H1 (cell line): ENCODE data around the gene ARHGEF7. TPM values are rescaled to one million over a fixed set of nuclear protein-coding genes. Genes with fewer than 3 reads are reported as not detected.

ENCODE experiments used
- CTCF ChIA-PET: fragments of 300-600 bp; sonication (Branson Sonifier 250); formaldehyde crosslinking; loops from one replicate; lab custom pipeline; 2021; ENCODE audit not compliant: partially characterized antibody; lab: Charles Lee
- POLR2A ChIA-PET: fragments of 300-600 bp; sonication (Branson Sonifier 250); formaldehyde crosslinking; loops from one replicate; lab custom pipeline; 2021; ENCODE audit warnings: inconsistent platforms; ENCODE audit not compliant: partially characterized antibody; lab: Charles Lee
- DNase-seq, 2 experiments: peaks; one replicate each; pipeline versions ENCODE4 v3.0.0 to v3.0.0-alpha.2; 2010 to 2022; ENCODE audit warnings: low spot score in 2 of 2, low read depth in 1 of 2, mixed read lengths in 1 of 2
- FAIRE-seq: peaks from 2 replicates; lab custom pipeline; 2011; peaks lifted over from hg19 to GRCh38; lab: Jason Lieb, UNC
- H2AFZ ChIP-seq: 2 replicates; pipeline ENCODE4 v1.8.1; 2012; ENCODE audit warnings: low read length, inconsistent platforms
- H2AK5ac ChIP-seq: 2 replicates; pipeline ENCODE4 v1.6.1; 2013; ENCODE audit warnings: low read depth, low read length
- H2BK120ac ChIP-seq: replicated peaks from 2 replicates; pipeline ENCODE3; 2013; ENCODE audit warnings: low read depth, low read length, inconsistent platforms
- H2BK12ac ChIP-seq: 2 replicates; pipeline ENCODE4 v1.6.1; 2013; ENCODE audit warnings: low read depth, low read length
- H2BK15ac ChIP-seq: 2 replicates; pipeline ENCODE4 v1.6.1; 2013; ENCODE audit warnings: low read length
- H2BK20ac ChIP-seq: 2 replicates; pipeline ENCODE4 v1.6.1; 2013; ENCODE audit warnings: low read length
- H2BK5ac ChIP-seq: 2 replicates; pipeline ENCODE4 v1.6.1; 2013; ENCODE audit warnings: low read depth, low read length
- H3K14ac ChIP-seq: 2 replicates; pipeline ENCODE4 v1.6.1; 2013; ENCODE audit warnings: inconsistent platforms; ENCODE audit not compliant: insufficient read length
- H3K18ac ChIP-seq: 2 replicates; pipeline ENCODE4 v1.6.1; 2013; ENCODE audit warnings: low read length; ENCODE audit errors: extremely low read depth
- H3K23ac ChIP-seq: 2 replicates; pipeline ENCODE4 v1.6.1; 2013; ENCODE audit warnings: inconsistent platforms; ENCODE audit not compliant: insufficient read length
- H3K23me2 ChIP-seq: 2 replicates; pipeline ENCODE4 v1.6.1; 2013; ENCODE audit warnings: low read depth, low read length
- H3K27ac ChIP-seq: 2 replicates; pipeline ENCODE4 v1.6.1; 2011; ENCODE audit warnings: low read depth, low read length, inconsistent platforms
- H3K27me3 ChIP-seq, 4 experiments: replicated peaks in 1 of 4; 1 replicate in 1 of 4; 2 replicates in 3 of 4; pipeline versions ENCODE4 v1.6.1 to v1.8.1; 2011 to 2013; ENCODE audit warnings: low read length in 3 of 4, mild to moderate bottlenecking in 3 of 4, inconsistent platforms in 2 of 4, mixed read lengths in 2 of 4, moderate library complexity in 1 of 4; ENCODE audit not compliant: control insufficient read depth in 3 of 4, insufficient read depth in 3 of 4; ENCODE audit errors: extremely low read depth in 1 of 4
- H3K36me3 ChIP-seq, 4 experiments: 2 replicates each; pipeline versions ENCODE4 v1.6.1 to v1.8.1; 2011 to 2013; ENCODE audit warnings: mild to moderate bottlenecking in 4 of 4, low read length in 3 of 4, moderate library complexity in 2 of 4, control low read depth in 1 of 4, inconsistent platforms in 1 of 4; ENCODE audit not compliant: insufficient read depth in 4 of 4, control insufficient read depth in 2 of 4
- H3K4ac ChIP-seq: replicated peaks from 2 replicates; pipeline ENCODE3; 2013; ENCODE audit warnings: low read length, low read depth, mixed read lengths, inconsistent platforms; ENCODE audit not compliant: insufficient read length
- H3K4me1 ChIP-seq, 4 experiments: replicated peaks in 1 of 4; 1 replicate in 1 of 4; 2 replicates in 3 of 4; pipeline versions ENCODE4 v1.6.1 to v1.8.1; 2011 to 2013; ENCODE audit warnings: low read length in 3 of 4, inconsistent platforms in 2 of 4, mixed read lengths in 1 of 4; ENCODE audit not compliant: insufficient read depth in 4 of 4, control insufficient read depth in 3 of 4
- H3K4me2 ChIP-seq, 2 experiments: 2 replicates each; pipeline versions ENCODE4 v1.6.1 to v1.8.1; 2011 to 2013; ENCODE audit warnings: low read depth in 2 of 2, low read length in 2 of 2, control low read depth in 1 of 2, inconsistent platforms in 1 of 2, mild to moderate bottlenecking in 1 of 2; ENCODE audit not compliant: insufficient read depth in 1 of 2
- H3K4me3 ChIP-seq, 4 experiments: fragments of 200-600, 300-600 bp in 1 of 4; sonication (generic), shearing (Covaris generic), sonication (Bioruptor Twin) in 1 of 4; 2 replicates each; pipeline versions ENCODE4 v1.5.1 to v1.8.1; 2011 to 2016; ENCODE audit warnings: low read length in 4 of 4, low read depth in 3 of 4, control low read depth in 2 of 4, inconsistent platforms in 2 of 4, mild to moderate bottlenecking in 2 of 4, mixed read lengths in 1 of 4, moderate library complexity in 1 of 4; ENCODE audit not compliant: insufficient read depth in 2 of 4; ENCODE audit errors: extremely low read depth in 1 of 4
- H3K56ac ChIP-seq: replicated peaks from 2 replicates; pipeline ENCODE3; 2013; ENCODE audit warnings: low read depth, mild to moderate bottlenecking, mixed read lengths, low read length, inconsistent platforms; ENCODE audit not compliant: insufficient read length
- H3K79me1 ChIP-seq: 2 replicates; pipeline ENCODE4 v1.6.1; 2013; ENCODE audit warnings: low read depth, low read length, control low read depth
- H3K79me2 ChIP-seq, 2 experiments: 2 replicates each; pipeline versions ENCODE4 v1.6.1 to v1.8.1; 2012 to 2013; ENCODE audit warnings: low read length in 2 of 2, mild to moderate bottlenecking in 2 of 2, inconsistent platforms in 1 of 2; ENCODE audit not compliant: insufficient read depth in 2 of 2, control insufficient read depth in 1 of 2
- H3K9ac ChIP-seq, 4 experiments: replicated peaks in 1 of 4; 1 replicate in 1 of 4; 2 replicates in 3 of 4; pipeline versions ENCODE4 v1.6.1 to v1.8.1; 2011 to 2013; ENCODE audit warnings: low read depth in 3 of 4, low read length in 3 of 4, control low read depth in 2 of 4, mild to moderate bottlenecking in 2 of 4, moderate library complexity in 2 of 4, inconsistent platforms in 1 of 4; ENCODE audit errors: extremely low read depth in 1 of 4
- H3K9me3 ChIP-seq, 2 experiments: 2 replicates each; pipeline versions ENCODE4 v1.6.1 to v1.8.1; 2012 to 2013; ENCODE audit warnings: mild to moderate bottlenecking in 2 of 2, moderate library complexity in 2 of 2, control low read depth in 1 of 2, inconsistent platforms in 1 of 2, low read depth in 1 of 2, low read length in 1 of 2, mixed read lengths in 1 of 2; ENCODE audit not compliant: insufficient read depth in 2 of 2
- H4K20me1 ChIP-seq, 2 experiments: replicated peaks in 1 of 2; 2 replicates each; pipeline versions ENCODE3 to v1.8.1; 2011 to 2013; ENCODE audit warnings: inconsistent platforms in 2 of 2, low read length in 2 of 2, mild to moderate bottlenecking in 1 of 2; ENCODE audit not compliant: insufficient read depth in 2 of 2, control insufficient read depth in 1 of 2
- H4K5ac ChIP-seq: 2 replicates; pipeline ENCODE4 v1.6.1; 2013; ENCODE audit warnings: low read length, low read depth, mixed read lengths, inconsistent platforms; ENCODE audit not compliant: insufficient read length
- H4K8ac ChIP-seq: 2 replicates; pipeline ENCODE4 v1.8.0; 2013; ENCODE audit warnings: mild to moderate bottlenecking, moderate library complexity, low read length, inconsistent platforms; ENCODE audit not compliant: insufficient read depth; ENCODE audit errors: extremely low read depth
- H4K91ac ChIP-seq: replicated peaks from 2 replicates; pipeline ENCODE3; 2013; ENCODE audit warnings: low read length, mixed read lengths, inconsistent platforms; ENCODE audit not compliant: insufficient read length
- CREB1 ChIP-seq: IDR thresholded peaks from 2 replicates; pipeline ENCODE4 v1.6.1; 2012; ENCODE audit warnings: inconsistent platforms
- GABPA ChIP-seq: IDR thresholded peaks from 2 replicates; pipeline ENCODE4 v1.6.1; 2011; ENCODE audit warnings: mild to moderate bottlenecking, low read length, moderate library complexity, borderline replicate concordance; ENCODE audit not compliant: insufficient read depth
- HDAC2 ChIP-seq, 2 experiments: fragments of 300-600 bp in 1 of 2; sonication (generic) in 1 of 2; IDR thresholded peaks; 2 replicates each; pipeline ENCODE4 v1.6.1; 2011 to 2012; ENCODE audit warnings: low read depth in 2 of 2, low read length in 2 of 2, mild to moderate bottlenecking in 2 of 2, moderate library complexity in 2 of 2, borderline replicate concordance in 1 of 2, inconsistent platforms in 1 of 2
- SIN3A ChIP-seq, 2 experiments: IDR thresholded peaks in 1 of 2; conservative IDR thresholded peaks in 1 of 2; 2 replicates each; pipeline ENCODE4 v1.6.1; 2011 to 2012; ENCODE audit warnings: low read length in 2 of 2, improper control_type of control experiment in 1 of 2, low read depth in 1 of 2, mild to moderate bottlenecking in 1 of 2
- TAF7 ChIP-seq: optimal IDR thresholded peaks from 2 replicates; pipeline ENCODE3; 2011; ENCODE audit warnings: low read depth, mild to moderate bottlenecking, inconsistent platforms, low read length, moderate library complexity, borderline replicate concordance
- TCF12 ChIP-seq: IDR thresholded peaks from 2 replicates; pipeline ENCODE4 v1.6.1; 2011; ENCODE audit warnings: low read depth, mild to moderate bottlenecking, low read length
- WGBS, 2 experiments: shearing (Covaris generic) in 1 of 2; methylation state at CpG; one replicate each; pipeline versions ENCODE4 v1.1.6 to v1.1.7; 2013 to 2015; ENCODE audit warnings: low lambda C conversion rate in 2 of 2, mixed read lengths in 2 of 2, inconsistent platforms in 1 of 2, low coverage in 1 of 2, missing lambda C conversion rate in 1 of 2; ENCODE audit not compliant: insufficient replicate concordance in 2 of 2, insufficient coverage in 1 of 2, insufficient read length in 1 of 2; ENCODE audit errors: extremely low coverage in 1 of 2, missing lambda C conversion rate in 1 of 2; 5-methylcytosine and 5-hydroxymethylcytosine counted together
- polyA plus RNA-seq, 7 experiments: library from polyadenylated mRNA; depleted of rRNA in 3 of 7; stranded (reverse) in 5 of 7; unstranded in 2 of 7; fragments of >200 nt in 5 of 7; fragments of 200-250 nt in 2 of 7; gene quantifications; 1 replicate in 5 of 7; 2 replicates in 1 of 7; 4 replicates in 1 of 7; pipeline versions ENCODE4 v1.2.1 to v1.2.3, GENCODE V29; 2011 to 2013; ENCODE audit warnings: missing spikeins in 2 of 7, mixed read lengths in 2 of 7
- total RNA-seq: library from RNA; stranded (reverse); fragmentation: NEBNext Ultra II Directional; extraction: Animal tissue kit (Norgen Biotek cat#: 25700); gene quantifications from 2 replicates; pipeline ENCODE4 v1.2.1, GENCODE V29; 2021
- TF ChIP-seq, protein P1 (sequence below): IDR thresholded peaks from 2 replicates; pipeline ENCODE4 v1.6.1; 2012; ENCODE audit warnings: low read length, inconsistent platforms

The ARHGEF7 gene
- total and polyA plus RNA-seq, 2 of the 8 experiments (the other 6 are each of a cell fraction or from before 2014, with no cell fraction given): 26.2 to 56.5 TPM

DNA sequence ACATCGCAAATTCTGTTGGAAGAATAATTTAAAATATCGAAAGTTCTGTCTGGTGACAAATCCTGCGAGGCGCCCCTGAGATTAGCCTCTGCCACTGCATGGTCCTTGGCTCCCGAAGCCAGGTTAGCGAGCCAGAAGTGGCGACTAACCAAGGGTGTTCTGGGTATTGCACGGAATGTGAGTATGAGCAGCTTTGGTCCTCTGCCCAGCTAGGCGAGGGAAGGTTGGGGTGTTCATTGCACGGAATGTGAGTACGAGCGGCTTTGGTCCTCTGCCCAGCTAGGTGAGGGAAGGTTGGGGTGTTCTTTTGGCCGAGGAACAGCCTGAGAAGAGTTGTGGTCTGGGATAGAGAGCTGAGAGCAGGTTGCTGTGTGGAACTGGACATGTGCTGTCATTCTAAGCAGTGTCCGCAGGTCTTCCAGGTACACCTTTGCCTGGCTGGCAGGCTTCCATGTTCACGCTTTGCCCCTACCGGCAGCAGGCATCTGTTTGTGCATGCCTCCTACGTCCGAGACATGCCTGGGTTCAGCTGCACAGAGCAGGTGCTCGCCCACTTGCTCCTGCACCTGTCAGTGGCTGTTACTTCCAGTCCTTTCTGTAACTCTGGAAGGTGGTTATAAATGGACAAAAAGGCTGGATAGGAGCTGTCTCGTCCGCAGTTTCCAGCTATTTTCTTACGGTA, 187.1 kb downstream of the ARHGEF7 start:
- Histone ChIP-seq H3K56ac (no peak overlapping the region), H3K23me2 (no peaks in the 10 kb centered on the region), H4K5ac (no peak overlapping the region), H3K23ac (no peak overlapping the region), H3K27me3 (no peaks in the 10 kb centered on the region), H2AK5ac (no peak overlapping the region), H2BK5ac (no peak overlapping the region), H3K9ac (no peak overlapping the region), H3K79me2 (no peaks in the 10 kb centered on the region), H3K36me3 (peaks cover 12 to 54% (median 40%) of the 10 kb centered on the region in 4 experiments; a peak in 5 of 8 replicates), H3K14ac (no peak overlapping the region), H2AFZ (no peak overlapping the region), H3K9me3 (no peaks in the 10 kb centered on the region), H4K20me1 (no peaks in the 10 kb centered on the region), H4K8ac (peak overlapping the region; percentile 57; the same call in 1 of the 2 replicates), H3K4me2 (no peak overlapping the region), H2BK15ac (no peak overlapping the region), H3K4ac (no peak overlapping the region), H3K4me3 (no peak overlapping the region), H3K18ac (no peak overlapping the region), H2BK12ac (no peak overlapping the region), H2BK20ac (no peak overlapping the region), H4K91ac (no peak overlapping the region), H3K79me1 (no peaks in the 10 kb centered on the region), H3K4me1 (no peaks in the 10 kb centered on the region), H3K27ac (no peak overlapping the region), H2BK120ac (no peak overlapping the region)
- CTCF ChIA-PET: interaction anchor here (0.7 to 1.1 kb wide), 2 partner anchors 349 to 651 kb away, joined by 3 to 4 read pairs; no protein-coding TSS in a partner anchor
- TF ChIP-seq CREB1: no peak
- TF ChIP-seq TAF7: no peak
- TF ChIP-seq GABPA: no peak
- no peak for TF ChIP-seq HDAC2 (IDR thresholded peaks at IDR 0.05; ENCODE audit: borderline replicate concordance in 1 of 2, low read depth in 2 of 2, low read length in 2 of 2)
- TF ChIP-seq TCF12: no peak
- TF ChIP-seq, protein P1, sequence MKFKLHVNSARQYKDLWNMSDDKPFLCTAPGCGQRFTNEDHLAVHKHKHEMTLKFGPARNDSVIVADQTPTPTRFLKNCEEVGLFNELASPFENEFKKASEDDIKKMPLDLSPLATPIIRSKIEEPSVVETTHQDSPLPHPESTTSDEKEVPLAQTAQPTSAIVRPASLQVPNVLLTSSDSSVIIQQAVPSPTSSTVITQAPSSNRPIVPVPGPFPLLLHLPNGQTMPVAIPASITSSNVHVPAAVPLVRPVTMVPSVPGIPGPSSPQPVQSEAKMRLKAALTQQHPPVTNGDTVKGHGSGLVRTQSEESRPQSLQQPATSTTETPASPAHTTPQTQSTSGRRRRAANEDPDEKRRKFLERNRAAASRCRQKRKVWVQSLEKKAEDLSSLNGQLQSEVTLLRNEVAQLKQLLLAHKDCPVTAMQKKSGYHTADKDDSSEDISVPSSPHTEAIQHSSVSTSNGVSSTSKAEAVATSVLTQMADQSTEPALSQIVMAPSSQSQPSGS: no peak
- no peak for TF ChIP-seq SIN3A (conservative IDR thresholded peaks at IDR 0.05 in 1 of 2, IDR thresholded peaks at IDR 0.05 in 1 of 2; ENCODE audit: low read depth in 1 of 2, low read length in 2 of 2)
- POLR2A ChIA-PET: interaction anchor here (0.7 kb wide), 1 partner anchor 590 kb away, joined by 3 read pairs; no protein-coding TSS in a partner anchor
- 93% methylated on average over 22 of the region's 22 CpGs; no CpG with 5 or more reads in 1 of the 2 experiments for WGBS, 2 experiments
- no peak for FAIRE-seq
- no peak for DNase-seq
